GM18505 (cell line): ENCODE data around the gene AKAP13.

Experiments
- ATAC-seq: cut with Tn5 transposase; IDR thresholded peaks from one replicate; pipeline ENCODE4 v1.9.1; 2021; ENCODE audit not compliant: unreplicated experiment
- POLR2A ChIP-seq: IDR thresholded peaks from 4 replicates; pipeline ENCODE4 v1.6.1; 2011; ENCODE audit warnings: borderline replicate concordance; ENCODE audit not compliant: insufficient read depth, insufficient read length; ENCODE audit errors: extremely low read depth

AKAP13 gene

DNA sequence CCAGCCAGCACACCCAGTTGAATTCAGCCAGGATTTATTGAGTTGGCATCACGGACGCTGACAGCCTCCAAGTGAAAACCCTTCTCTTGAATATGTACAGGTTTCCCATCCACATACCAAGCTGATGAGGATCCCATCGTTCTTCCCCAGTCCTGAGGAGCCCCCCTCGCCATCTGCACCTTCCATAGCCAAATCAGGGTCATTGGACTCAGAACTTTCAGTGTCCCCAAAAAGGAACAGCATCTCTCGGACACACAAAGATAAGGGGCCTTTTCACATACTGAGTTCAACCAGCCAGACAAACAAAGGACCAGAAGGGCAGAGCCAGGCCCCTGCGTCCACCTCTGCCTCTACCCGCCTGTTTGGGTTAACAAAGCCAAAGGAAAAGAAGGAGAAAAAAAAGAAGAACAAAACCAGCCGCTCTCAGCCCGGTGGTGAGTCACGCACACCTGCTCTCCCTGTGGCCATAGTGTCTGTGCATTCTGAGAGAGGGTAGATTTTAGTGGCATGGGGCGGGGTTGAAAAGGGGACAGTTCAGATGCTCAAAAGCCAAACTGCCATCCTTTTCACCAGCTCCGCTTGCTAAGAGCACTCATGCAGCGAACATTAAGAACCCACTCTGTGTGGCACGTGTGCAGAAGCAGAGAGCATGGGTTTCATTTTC is 363.1 kb downstream of the AKAP13 start:
- ATAC-seq, result no peak

DNA sequence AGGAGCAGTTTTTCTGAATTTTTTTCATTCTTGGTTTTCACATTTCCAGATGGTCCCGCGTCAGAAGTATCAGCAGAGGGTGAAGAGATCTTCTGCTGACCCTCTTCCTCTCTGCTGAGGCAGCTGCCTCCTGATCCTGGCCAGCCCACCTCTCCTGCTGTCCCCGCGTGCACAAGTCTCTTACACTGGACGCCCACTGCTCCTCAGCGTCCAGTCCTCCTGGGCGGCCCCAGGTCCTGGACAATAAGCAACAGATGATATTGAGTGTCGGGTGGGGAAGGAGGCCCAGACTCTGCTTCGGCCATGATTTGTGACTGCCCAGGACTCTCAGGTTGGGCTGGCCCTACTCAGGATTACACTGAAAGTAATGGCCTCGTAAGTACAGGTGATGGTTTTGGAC is 364.2 kb downstream of the AKAP13 start:
- TF ChIP-seq POLR2A, result no peak
- ATAC-seq, result no peak

More for the DNA sequence above, 363.1 kb downstream of the AKAP13 start:
- no peak for TF ChIP-seq POLR2A

DNA sequence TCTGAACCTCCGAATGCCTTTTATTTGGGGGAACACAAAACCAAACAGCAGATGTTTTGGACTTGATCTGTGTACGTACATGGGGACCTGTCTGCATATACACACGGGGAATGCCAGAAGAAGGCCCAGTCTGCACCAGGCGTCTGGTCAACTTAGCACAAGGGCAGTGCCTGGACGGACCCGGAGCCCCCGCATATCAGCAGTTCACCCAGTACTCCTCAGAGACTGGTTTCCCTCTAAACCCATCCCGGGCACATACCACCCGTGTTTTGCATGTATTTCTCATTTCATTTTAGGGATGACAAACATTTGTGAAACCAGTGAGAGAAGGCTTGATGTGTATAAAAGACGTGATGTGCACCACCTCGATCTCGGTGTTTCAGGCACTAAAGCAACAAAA is 364.6 kb downstream of the AKAP13 start:
- no peak for ATAC-seq
- TF ChIP-seq POLR2A, result no peak

DNA sequence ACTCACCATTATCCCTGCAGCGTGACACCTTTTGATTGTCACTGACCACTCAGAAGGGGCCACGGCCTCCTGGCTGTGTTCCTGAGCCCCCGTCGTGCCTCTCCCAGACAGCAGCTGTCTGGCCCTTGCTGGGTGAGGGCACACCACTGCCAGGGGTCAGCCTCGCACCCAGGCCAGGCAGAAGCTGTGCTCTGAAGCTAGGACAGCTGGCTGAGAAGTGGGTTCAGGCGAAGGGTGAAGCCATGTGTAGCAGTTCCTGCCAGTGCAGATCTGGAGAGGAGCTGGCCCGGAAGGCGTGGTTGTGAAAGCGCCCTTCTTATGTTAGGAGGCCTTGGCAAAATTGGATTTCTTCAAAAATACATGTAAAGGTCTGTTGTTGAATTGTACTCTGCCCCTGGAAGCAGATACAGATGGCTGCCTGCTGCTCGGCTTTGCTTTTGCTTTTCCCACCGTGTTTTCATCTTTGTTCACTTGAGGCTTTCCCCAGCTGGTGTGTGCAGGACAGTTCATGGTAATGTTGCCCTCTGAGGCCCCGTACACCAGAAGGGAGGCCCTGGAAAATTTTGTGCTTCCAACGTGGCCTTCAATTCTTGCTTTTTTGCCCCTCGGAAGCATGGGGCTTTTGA is 365.2 kb downstream of the AKAP13 start:
- ATAC-seq, result no peak
- TF ChIP-seq POLR2A, result no peak

DNA sequence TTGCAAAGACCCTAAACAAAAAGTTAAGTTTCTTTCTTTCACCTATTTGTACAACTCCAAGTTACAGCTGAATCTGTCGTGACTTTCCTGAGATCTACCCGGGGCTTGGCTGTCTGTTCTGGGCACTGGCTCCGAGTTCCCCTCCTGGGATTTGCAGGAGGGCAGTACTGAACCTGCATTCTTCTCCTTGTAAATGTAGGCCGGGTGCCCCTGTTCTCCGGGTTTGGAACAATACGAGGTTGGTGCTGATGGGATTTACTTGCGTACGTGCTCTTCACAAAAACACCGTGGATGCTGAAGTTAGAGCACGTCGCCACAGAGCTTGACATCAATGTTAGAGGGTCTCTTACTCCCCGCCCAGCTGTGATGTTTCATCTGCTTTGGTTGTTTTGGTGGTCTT is 366.2 kb downstream of the AKAP13 start:
- no peak for TF ChIP-seq POLR2A
- ATAC-seq, result no peak

DNA sequence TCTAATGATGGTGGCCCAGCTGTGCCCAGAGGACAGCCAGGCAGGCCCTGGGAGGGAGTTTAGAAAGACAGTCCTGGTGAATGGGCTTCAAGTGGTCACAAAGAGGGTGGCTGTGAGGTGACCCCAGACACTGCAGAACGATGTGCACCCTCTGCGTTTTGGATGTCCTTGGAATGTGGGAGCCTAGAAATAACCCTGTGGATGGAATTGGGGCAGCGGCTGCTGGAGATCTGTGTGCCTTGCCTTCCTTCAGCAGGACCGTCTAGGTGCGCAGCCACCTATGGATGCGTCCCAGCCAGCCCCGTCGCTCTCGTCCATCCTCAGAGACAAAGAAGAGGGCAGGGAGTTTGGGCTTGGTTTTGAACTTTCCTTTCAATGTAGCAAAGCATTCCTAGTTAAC is 367.8 kb downstream of the AKAP13 start:
- ATAC-seq, result no peak
- no peak for TF ChIP-seq POLR2A

DNA sequence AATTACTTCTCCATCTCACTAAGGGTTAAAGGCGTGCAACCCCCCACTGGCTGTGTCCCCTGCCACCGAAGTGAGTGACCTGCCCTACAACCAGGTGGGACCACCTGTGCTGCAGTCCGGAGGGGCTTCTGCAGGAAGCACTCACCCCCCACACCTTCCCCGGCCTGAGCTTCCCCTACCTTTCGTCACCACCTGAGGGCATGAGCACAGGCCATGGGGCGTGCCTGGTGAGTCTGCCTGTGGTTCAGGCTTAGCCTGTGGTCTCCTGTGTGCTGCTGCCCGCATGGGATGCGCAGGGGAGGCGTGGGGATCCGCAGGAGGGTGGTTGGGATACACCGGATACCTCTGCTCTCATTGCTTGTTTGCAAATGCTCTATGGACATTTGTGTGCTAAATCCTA is 368.3 kb downstream of the AKAP13 start:
- TF ChIP-seq POLR2A, result no peak
- no peak for ATAC-seq

DNA sequence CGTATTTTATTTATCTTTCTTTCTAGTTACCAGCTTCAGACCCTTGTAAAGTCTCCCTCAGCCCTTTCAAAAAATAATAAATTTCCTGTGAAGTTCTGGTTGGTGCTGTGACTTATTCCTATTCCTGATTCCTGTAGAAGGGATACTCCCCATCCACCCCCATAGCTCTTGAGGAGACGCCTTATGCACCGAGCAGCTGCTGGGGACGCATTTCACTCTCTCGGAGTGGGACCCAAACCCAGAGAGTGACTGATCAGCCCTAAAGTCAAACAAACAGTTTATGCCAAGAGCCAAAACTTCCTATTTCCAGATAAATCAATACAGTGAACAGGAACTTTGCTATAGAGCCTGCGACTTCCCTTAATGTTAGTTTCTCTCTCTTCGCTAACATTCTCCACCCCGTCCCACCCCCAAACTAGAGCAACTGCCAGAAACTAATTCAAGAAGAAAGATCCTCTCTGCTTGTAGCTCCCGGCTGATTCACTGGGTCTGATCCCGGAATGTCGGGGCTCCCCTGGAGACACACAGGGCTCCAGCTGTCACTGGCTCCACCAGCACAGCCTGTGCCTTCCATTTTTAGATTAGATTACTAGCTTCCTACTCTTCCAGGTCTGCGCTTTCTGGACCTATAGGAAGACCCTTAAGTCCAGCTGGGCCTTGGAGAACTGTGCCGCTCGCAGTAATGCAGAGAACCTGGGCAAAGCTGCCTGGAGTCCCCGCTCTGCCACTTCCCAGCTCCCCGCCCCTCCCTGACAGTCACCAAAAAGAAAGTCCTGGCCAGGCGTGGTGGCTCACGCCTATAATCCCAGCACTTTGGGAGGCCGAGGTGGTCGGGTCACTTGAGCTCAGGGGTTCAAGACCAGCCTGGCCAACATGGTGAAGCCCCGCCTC is 369.1 kb downstream of the AKAP13 start:
- TF ChIP-seq POLR2A, result no peak
- no peak for ATAC-seq

DNA sequence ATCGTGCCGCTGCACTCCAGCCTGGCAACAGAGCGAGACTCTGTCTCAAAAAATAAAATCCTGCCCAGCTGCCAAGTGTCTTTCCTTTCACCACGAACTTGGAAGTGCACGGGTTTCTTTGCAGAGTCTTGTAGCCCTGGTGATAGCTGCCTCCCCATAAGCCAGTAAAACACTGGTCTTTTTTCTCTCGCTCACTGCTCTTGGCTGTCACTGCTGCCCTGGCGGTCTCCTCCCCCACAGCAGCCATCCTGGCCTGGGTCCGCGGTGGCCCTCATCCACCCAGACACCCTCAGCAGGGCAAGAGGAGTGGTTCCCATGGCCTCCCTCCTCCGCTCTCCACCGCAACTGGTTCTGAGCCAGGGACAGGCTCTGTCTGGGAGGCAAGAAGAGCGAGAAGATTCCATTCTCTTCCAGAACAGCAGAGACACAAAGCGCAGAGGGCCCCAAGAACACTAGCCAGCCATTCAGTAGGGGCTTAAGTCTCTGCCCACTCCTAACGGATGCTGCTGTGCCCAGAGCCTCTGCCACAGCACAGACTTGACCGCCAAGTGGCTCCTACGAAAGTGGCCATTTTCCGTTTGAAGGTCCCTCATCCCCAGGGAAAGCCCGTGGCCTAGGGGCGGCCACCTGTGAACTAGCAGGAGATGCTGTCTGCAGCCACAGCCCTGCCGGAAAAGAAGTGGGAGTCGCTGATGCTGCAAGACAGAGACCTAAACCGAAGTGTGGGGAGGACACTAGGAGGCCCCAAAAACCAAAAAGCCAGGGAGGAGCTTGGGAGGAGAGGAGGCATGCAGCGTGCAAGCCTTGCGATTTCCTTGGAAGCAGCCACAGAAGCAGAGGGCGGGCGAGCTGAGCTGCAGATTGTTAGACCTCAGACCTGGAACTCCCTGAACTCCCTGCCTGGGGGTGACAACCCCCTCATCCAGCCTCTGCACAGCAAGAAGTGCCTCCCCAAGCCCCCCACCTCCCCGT is 370.2 kb downstream of the AKAP13 start:
- no peak for TF ChIP-seq POLR2A
- ATAC-seq, result no peak

DNA sequence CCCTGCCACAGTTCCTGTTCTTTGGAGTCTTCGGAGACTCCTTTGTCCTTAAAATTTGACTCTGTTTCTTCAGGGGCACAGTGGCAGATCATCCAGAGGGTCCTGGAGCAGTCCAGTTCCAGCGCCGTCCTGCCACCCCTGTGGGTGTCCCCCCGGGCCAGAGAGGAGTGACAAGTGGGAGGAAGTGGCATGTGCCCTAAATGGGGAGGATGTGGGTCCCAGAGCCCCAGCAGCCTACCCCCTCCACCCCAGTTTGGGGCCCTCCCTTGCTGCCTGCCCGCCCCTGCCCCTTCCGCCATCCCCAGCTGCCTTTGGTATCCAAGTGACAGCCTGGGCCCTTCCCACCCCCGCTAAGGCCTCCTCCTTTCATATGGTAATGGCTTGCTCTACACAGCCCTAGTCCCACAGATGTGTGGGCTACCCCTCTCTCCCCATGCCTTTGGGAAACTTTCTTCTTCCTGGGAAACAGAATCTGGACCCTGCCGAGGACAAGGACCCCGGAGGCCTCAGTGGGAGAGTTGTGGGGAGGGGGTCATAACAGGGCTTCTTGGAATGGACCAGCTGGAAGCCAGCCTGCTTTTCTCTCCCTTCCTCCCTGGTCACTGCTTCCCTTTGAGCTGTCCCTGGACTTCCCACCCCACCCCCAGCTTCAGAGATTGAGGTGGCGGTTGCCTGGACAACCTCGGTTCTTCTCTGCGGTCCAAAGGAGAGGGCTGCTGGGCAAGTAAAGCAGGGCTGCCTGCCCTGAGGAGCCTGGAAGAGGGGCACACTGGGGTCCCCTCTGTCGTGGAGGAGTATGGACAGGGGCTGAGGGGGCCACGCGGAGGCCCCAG is 371.1 kb downstream of the AKAP13 start:
- no peak for ATAC-seq
- no peak for TF ChIP-seq POLR2A

DNA sequence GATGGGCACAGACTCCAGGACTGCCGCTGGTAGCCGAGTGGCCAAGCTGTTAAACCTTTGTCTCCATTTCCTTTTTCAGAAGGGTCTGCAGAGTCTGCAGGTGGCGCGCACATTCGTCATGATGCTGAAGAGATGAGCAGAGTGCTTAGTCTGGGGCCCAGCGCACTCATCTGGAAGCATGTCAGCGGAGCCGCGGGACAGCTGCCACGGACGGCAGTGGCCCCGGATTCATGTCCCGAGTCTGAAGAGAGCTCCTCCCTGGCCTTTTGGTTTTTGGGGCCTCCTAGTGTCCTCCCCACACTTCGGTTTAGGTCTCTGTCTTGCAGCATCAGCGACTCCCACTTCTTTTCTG is 371.7 kb downstream of the AKAP13 start:
- no peak for TF ChIP-seq POLR2A
- ATAC-seq, result no peak

DNA sequence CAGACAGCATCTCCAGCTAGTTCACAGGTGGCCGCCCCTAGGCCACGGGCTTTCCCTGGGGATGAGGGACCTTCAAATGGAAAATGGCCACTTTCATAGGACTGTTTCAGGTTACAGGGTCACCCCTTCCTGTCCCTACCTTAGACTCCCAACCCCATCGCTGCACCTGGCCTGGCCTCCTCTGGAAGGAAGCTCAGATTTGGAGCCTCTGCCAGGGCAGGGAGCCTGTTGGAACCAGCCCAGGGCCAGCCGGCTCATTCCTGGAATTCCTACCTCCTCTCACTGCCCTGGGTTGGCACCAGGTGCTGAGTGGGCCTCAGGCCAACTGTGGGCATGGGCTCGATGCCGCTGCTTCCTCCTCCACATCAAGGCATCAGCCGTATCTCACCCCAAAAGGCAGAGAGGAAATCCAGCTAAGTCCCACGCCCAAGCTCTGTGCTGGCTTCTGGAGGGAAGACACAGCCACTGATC is 372.1 kb downstream of the AKAP13 start:
- no peak for TF ChIP-seq POLR2A
- no peak for ATAC-seq
